ENCODE data around the gene FBXW7. TPM values are rescaled to one million over a fixed set of nuclear protein-coding genes. Genes with fewer than 3 reads are reported as not detected.

The FBXW7 gene
- total and polyA plus RNA-seq, 2 of the 8 experiments (the other 6 are each of a cell fraction or from before 2014, with no cell fraction given) = 6.0 to 26.7 TPM

- TF ChIP-seq CTBP2 (IDR thresholded peaks at IDR 0.05; ENCODE audit: borderline replicate concordance, insufficient read depth, insufficient read length, low read length) (no peak), BRCA1 (IDR thresholded peaks at IDR 0.05; ENCODE audit: low read depth, low read length) (no peak), CBX5 (IDR thresholded peaks at IDR 0.05; ENCODE audit: low read depth, low read length) (no peak), RBBP5 (IDR thresholded peaks at IDR 0.05; ENCODE audit: borderline replicate concordance, low read depth, low read length) (no peak), CHD1 (IDR thresholded peaks at IDR 0.05; ENCODE audit: low read depth, low read length) (no peak), MAX (IDR thresholded peaks at IDR 0.05) (no peak), GABPA (IDR thresholded peaks at IDR 0.05; ENCODE audit: borderline replicate concordance, insufficient read depth, low read length) (no peak), SUZ12 (IDR thresholded peaks at IDR 0.05; ENCODE audit: low read length) (no peak), GTF2F1 (IDR thresholded peaks at IDR 0.05; ENCODE audit: borderline replicate concordance, low read depth, low read length) (no peak), CHD2 (IDR thresholded peaks at IDR 0.05; ENCODE audit: low read length) (no peak), PHF8 (conservative IDR thresholded peaks at IDR 0.05; ENCODE audit: low read depth, low read length) (no peak)
Measured at GRCh38 chr4:152451496-152451895, 84.4 kb downstream of the FBXW7 start (continued).
